ENCODE results near the gene ATP1A3.

GRCh38 chr19:41939861-41940730 lies 53.9 kb downstream of the ATP1A3 start:
- TF ChIP-seq YY1 (IDR thresholded peaks at IDR 0.05; ENCODE audit: insufficient read depth, insufficient read length) (no peak), ZNF274 (IDR thresholded peaks at IDR 0.05; ENCODE audit: low read depth, low read length) (no peak), SUZ12 (IDR thresholded peaks at IDR 0.05; ENCODE audit: extremely low read depth, insufficient read depth, insufficient read length) (no peak)
